ENCODE data around the gene KLHL3.

Gene KLHL3

GRCh38 chr5:137672881-137673280 is 63.0 kb downstream of the KLHL3 start:
- no peaks in the 10 kb centered on the region for H3K36me3 ChIP-seq (ENCODE audit: control insufficient read depth, insufficient read depth, low read length)
- H3K27me3 ChIP-seq (ENCODE audit: control insufficient read depth, insufficient read depth, low read length) = no peaks in the 10 kb centered on the region
- H3K4me1 ChIP-seq (ENCODE audit: control insufficient read depth, insufficient read depth, low read length) = peaks cover 23% of the 10 kb centered on the region
- no peak overlapping the region for H3K4me3 ChIP-seq (ENCODE audit: low read length)
- H3K9ac ChIP-seq (ENCODE audit: low read length) = no peak overlapping the region
- H3K9me3 ChIP-seq (ENCODE audit: control insufficient read depth, low read length) = no peaks in the 10 kb centered on the region

DNA sequence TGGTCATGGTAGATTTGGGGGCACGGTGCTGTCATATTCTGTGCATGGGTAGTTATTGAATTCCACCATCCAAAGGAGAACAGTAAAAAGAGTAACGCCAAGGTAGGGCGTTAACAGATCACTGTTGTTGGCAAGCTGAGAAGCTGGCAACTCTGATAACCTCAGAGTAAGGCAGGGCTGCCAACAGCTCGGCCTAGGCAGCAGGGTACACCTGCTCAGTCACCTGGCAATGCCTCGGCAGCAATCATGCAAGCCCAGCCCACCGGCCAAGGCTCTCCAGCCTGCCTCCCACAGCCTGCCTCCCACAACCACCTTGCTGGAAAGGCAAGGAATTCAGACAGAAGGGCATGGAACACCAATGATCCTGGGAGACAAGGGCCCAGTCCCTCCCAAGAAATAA is 63.9 kb downstream of the KLHL3 start:
- Histone ChIP-seq H3K9me3 (ENCODE audit: control insufficient read depth, low read length) (no peaks in the 10 kb centered on the region), H3K36me3 (ENCODE audit: control insufficient read depth, insufficient read depth, low read length) (no peaks in the 10 kb centered on the region), H3K27me3 (ENCODE audit: control insufficient read depth, insufficient read depth, low read length) (no peaks in the 10 kb centered on the region), H3K4me3 (ENCODE audit: low read length) (no peak overlapping the region), H3K4me1 (ENCODE audit: control insufficient read depth, insufficient read depth, low read length) (peaks cover 32% of the 10 kb centered on the region), H3K9ac (ENCODE audit: low read length) (no peak overlapping the region)

- H3K4me3 ChIP-seq (ENCODE audit: low read length) = no peak overlapping the region
Observed at GRCh38 chr5:137669811-137670210, 66.1 kb downstream of the KLHL3 start.

DNA sequence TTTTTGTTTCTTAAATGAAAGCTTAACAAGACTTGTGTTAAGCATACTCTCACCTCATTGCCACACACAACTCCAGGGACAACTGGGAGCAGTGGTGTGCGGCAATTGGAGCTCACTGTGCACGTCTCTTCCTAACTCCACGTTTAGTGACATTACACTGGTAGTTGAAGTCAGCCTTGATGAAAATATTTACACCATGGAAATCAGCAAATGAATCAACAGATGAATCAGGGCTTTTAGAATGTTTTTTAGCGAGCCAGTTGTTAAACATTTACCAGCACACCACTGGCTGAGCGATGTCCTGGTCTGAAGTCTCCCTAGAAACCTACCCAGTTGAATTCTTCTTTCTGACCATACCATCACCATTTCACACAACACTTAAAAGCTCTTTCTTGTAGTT is 67.3 kb downstream of the KLHL3 start:
- Histone ChIP-seq H3K36me3 (ENCODE audit: control insufficient read depth, insufficient read depth, low read length) (no peaks in the 10 kb centered on the region), H3K4me3 (ENCODE audit: low read length) (no peak overlapping the region), H3K9me3 (ENCODE audit: control insufficient read depth, low read length) (no peaks in the 10 kb centered on the region), H3K4me1 (ENCODE audit: control insufficient read depth, insufficient read depth, low read length) (peaks cover 48% of the 10 kb centered on the region), H3K27me3 (ENCODE audit: control insufficient read depth, insufficient read depth, low read length) (no peaks in the 10 kb centered on the region), H3K9ac (ENCODE audit: low read length) (no peak overlapping the region)

More at GRCh38 chr5:137669811-137670210, 66.1 kb downstream of the KLHL3 start:
- Histone ChIP-seq H3K4me1 (ENCODE audit: control insufficient read depth, insufficient read depth, low read length) (peaks cover 48% of the 10 kb centered on the region), H3K9ac (ENCODE audit: low read length) (no peak overlapping the region), H3K9me3 (ENCODE audit: control insufficient read depth, low read length) (no peaks in the 10 kb centered on the region), H3K27me3 (ENCODE audit: control insufficient read depth, insufficient read depth, low read length) (no peaks in the 10 kb centered on the region), H3K36me3 (ENCODE audit: control insufficient read depth, insufficient read depth, low read length) (no peaks in the 10 kb centered on the region)

DNA sequence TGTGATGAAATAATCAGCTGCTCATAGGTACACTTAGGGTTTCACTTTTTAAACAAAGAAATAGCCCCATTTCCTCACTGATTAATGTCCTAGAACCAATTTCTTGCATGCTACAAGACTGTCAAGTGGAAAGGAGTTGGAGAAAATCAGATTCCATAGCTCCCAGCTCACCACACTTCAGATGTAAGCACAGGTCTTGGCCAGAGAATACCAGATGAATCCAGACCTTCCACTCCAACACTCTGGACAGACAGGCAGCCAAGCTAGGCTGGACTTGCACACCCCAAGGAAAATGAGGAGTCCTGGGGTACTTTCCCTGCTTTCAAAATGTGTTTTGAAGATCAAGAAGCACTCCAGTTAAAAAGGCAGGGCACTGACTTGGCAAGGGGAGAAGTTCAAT is 68.5 kb downstream of the KLHL3 start:
- Histone ChIP-seq H3K27me3 (ENCODE audit: control insufficient read depth, insufficient read depth, low read length) (no peaks in the 10 kb centered on the region), H3K9me3 (ENCODE audit: control insufficient read depth, low read length) (no peaks in the 10 kb centered on the region), H3K4me3 (ENCODE audit: low read length) (no peak overlapping the region), H3K9ac (ENCODE audit: low read length) (no peak overlapping the region), H3K4me1 (ENCODE audit: control insufficient read depth, insufficient read depth, low read length) (peaks cover 45% of the 10 kb centered on the region), H3K36me3 (ENCODE audit: control insufficient read depth, insufficient read depth, low read length) (no peaks in the 10 kb centered on the region)

- no peak overlapping the region for H3K4me3 ChIP-seq (ENCODE audit: low read length)
- H3K4me1 ChIP-seq (ENCODE audit: control insufficient read depth, insufficient read depth, low read length) = peaks cover 44% of the 10 kb centered on the region
- H3K9ac ChIP-seq (ENCODE audit: low read length) = no peak overlapping the region
- no peaks in the 10 kb centered on the region for H3K9me3 ChIP-seq (ENCODE audit: control insufficient read depth, low read length)
- no peaks in the 10 kb centered on the region for H3K36me3 ChIP-seq (ENCODE audit: control insufficient read depth, insufficient read depth, low read length)
- no peaks in the 10 kb centered on the region for H3K27me3 ChIP-seq (ENCODE audit: control insufficient read depth, insufficient read depth, low read length)
Observed at GRCh38 chr5:137666901-137667300, 69.0 kb downstream of the KLHL3 start.

GRCh38 chr5:137666461-137666850 is 69.4 kb downstream of the KLHL3 start:
- no peak overlapping the region for H3K4me3 ChIP-seq (ENCODE audit: low read length)

GRCh38 chr5:137665678-137666460 is 70.0 kb downstream of the KLHL3 start:
- H3K27me3 ChIP-seq (ENCODE audit: control insufficient read depth, insufficient read depth, low read length) = no peaks in the 10 kb centered on the region
- no peak overlapping the region for H3K9ac ChIP-seq (ENCODE audit: low read length)
- H3K4me1 ChIP-seq (ENCODE audit: control insufficient read depth, insufficient read depth, low read length) = peaks cover 35% of the 10 kb centered on the region
- H3K36me3 ChIP-seq (ENCODE audit: control insufficient read depth, insufficient read depth, low read length) = no peaks in the 10 kb centered on the region
- no peak overlapping the region for H3K4me3 ChIP-seq (ENCODE audit: low read length)
- H3K9me3 ChIP-seq (ENCODE audit: control insufficient read depth, low read length) = no peaks in the 10 kb centered on the region

More at GRCh38 chr5:137666461-137666850, 69.4 kb downstream of the KLHL3 start:
- Histone ChIP-seq H3K9me3 (ENCODE audit: control insufficient read depth, low read length) (no peaks in the 10 kb centered on the region), H3K4me1 (ENCODE audit: control insufficient read depth, insufficient read depth, low read length) (peaks cover 39% of the 10 kb centered on the region), H3K27me3 (ENCODE audit: control insufficient read depth, insufficient read depth, low read length) (no peaks in the 10 kb centered on the region), H3K9ac (ENCODE audit: low read length) (no peak overlapping the region), H3K36me3 (ENCODE audit: control insufficient read depth, insufficient read depth, low read length) (no peaks in the 10 kb centered on the region)

DNA sequence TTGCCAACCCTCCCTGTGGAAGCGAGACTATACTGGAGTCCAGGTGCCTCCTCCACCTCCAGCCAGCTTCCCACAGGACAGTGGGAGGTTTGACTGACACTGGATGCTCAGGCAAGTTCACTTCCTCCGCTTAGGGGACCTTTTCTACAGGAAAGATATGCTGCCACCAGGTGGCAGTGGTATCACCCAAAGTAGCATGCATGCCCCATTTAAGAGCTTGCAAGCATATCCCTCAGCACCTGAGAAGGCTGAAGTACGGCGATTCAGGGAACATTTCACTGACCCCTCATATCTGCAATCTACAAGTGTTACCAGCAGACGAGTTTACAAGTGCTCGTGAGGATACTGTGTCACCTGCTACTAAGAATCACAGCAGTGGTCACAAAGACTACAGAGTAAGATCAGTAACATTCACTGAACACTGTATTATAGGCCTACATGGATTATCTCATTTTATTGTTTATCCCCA is 75.5 kb downstream of the KLHL3 start:
- Histone ChIP-seq H3K9ac (ENCODE audit: low read length) (no peak overlapping the region), H3K4me1 (ENCODE audit: control insufficient read depth, insufficient read depth, low read length) (peaks cover 3% of the 10 kb centered on the region), H3K36me3 (ENCODE audit: control insufficient read depth, insufficient read depth, low read length) (no peaks in the 10 kb centered on the region), H3K9me3 (ENCODE audit: control insufficient read depth, low read length) (no peaks in the 10 kb centered on the region), H3K4me3 (ENCODE audit: low read length) (no peak overlapping the region), H3K27me3 (ENCODE audit: control insufficient read depth, insufficient read depth, low read length) (no peaks in the 10 kb centered on the region)

DNA sequence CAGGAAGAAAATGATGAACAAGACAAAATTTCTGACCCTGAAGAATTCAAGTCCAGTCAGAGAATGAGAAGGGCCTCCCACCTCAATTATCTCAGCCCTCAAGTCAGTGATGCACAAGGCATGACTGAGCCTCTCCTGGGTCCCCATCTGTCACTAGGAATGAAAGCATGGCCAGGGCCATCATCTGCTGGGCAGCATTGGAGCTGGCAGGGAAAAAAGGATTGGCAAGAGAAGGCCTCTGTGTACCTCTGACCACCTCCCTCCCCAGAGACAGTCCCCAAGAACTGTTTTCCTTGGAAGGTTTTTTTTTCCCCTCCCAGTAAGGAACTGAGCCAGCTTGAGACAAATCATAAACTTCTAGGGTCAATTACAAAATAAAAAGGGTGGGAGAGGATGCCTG is 76.7 kb downstream of the KLHL3 start:
- Histone ChIP-seq H3K4me1 (ENCODE audit: control insufficient read depth, insufficient read depth, low read length) (peaks cover 3% of the 10 kb centered on the region), H3K4me3 (ENCODE audit: low read length) (no peak overlapping the region), H3K9ac (ENCODE audit: low read length) (no peak overlapping the region), H3K36me3 (ENCODE audit: control insufficient read depth, insufficient read depth, low read length) (no peaks in the 10 kb centered on the region), H3K27me3 (ENCODE audit: control insufficient read depth, insufficient read depth, low read length) (no peaks in the 10 kb centered on the region), H3K9me3 (ENCODE audit: control insufficient read depth, low read length) (no peaks in the 10 kb centered on the region)

DNA sequence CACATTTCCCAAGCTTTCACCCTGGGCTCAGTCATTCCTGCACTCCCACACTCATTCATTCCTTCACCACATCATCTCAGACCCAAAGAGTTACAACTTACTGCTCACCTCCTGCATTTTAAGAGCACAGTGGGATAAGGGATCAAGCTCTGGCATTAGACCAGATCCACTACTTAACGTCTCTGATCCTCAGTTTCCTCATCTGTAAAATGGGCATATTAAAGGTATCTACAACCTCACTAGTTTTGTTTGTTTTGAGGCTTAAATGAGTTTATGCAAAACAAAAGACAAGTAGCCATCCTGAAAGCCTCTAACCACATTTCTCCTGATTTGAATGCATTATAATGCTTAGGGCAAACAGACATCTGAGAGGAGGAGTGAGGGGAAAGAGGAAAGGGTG is 77.6 kb downstream of the KLHL3 start:
- H3K36me3 ChIP-seq (ENCODE audit: control insufficient read depth, insufficient read depth, low read length) = no peaks in the 10 kb centered on the region
- no peaks in the 10 kb centered on the region for H3K27me3 ChIP-seq (ENCODE audit: control insufficient read depth, insufficient read depth, low read length)
- H3K9ac ChIP-seq (ENCODE audit: low read length) = no peak overlapping the region
- H3K4me1 ChIP-seq (ENCODE audit: control insufficient read depth, insufficient read depth, low read length) = peaks cover 3% of the 10 kb centered on the region
- no peak overlapping the region for H3K4me3 ChIP-seq (ENCODE audit: low read length)
- no peaks in the 10 kb centered on the region for H3K9me3 ChIP-seq (ENCODE audit: control insufficient read depth, low read length)

DNA sequence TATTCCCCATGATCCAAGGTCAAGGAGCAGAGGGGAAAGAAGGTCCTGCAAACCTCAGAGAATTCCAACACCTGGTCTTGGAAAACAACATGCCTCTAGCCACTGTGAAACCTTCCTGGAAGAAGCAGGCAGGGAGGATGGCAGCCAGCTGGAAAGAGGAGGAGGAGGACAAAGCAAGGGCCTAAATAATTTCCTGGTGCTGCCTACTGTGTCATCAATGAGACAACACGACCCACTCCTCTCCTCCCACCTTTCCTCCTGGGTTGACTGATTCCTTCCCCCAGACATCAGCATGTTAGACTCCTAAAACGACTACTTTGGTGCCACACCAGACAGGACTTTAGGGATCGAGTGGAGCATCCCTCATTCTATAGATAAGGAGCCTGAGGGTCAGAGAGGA is 78.8 kb downstream of the KLHL3 start:
- Histone ChIP-seq H3K4me3 (ENCODE audit: low read length) (no peak overlapping the region), H3K9ac (ENCODE audit: low read length) (no peak overlapping the region), H3K9me3 (ENCODE audit: control insufficient read depth, low read length) (no peaks in the 10 kb centered on the region), H3K36me3 (ENCODE audit: control insufficient read depth, insufficient read depth, low read length) (no peaks in the 10 kb centered on the region), H3K4me1 (ENCODE audit: control insufficient read depth, insufficient read depth, low read length) (peaks cover under 1% of the 10 kb centered on the region), H3K27me3 (ENCODE audit: control insufficient read depth, insufficient read depth, low read length) (no peaks in the 10 kb centered on the region)
